Dedifferentiated amniotic fluid mesenchymal stem cell (primary cell): ENCODE results near the gene CLDN9.

ENCODE experiments used
- DNase-seq: peaks from one replicate; pipeline ENCODE4 v3.0.0-alpha.2; 2016; ENCODE audit errors: extremely low spot score

The CLDN9 gene

GRCh38 chr16:3017794-3018506 is 5.2 kb downstream of the CLDN9 start, which contains the start of gene CLDN6:
Gene CLDN6, minus strand, starts transcription at chr16:3018183. Its CDS starts 2,162 bp downstream, at chr16:3016021.
- no peak for DNase-seq

- no peak for DNase-seq
These were observed 7.0 kb downstream of the CLDN9 start for GRCh38 chr16:3019594-3020246.

GRCh38 chr16:3020247-3020603 is 7.5 kb downstream of the CLDN9 start, which contains the start of gene TNFRSF12A:
Gene TNFRSF12A, plus strand, starts transcription at chr16:3020368. Its CDS starts 30 bp downstream, at chr16:3020398.
- peak; percentile 60 for DNase-seq

- DNase-seq: peak; percentile 71
These were observed 8.1 kb downstream of the CLDN9 start for GRCh38 chr16:3020604-3021448.

DNA sequence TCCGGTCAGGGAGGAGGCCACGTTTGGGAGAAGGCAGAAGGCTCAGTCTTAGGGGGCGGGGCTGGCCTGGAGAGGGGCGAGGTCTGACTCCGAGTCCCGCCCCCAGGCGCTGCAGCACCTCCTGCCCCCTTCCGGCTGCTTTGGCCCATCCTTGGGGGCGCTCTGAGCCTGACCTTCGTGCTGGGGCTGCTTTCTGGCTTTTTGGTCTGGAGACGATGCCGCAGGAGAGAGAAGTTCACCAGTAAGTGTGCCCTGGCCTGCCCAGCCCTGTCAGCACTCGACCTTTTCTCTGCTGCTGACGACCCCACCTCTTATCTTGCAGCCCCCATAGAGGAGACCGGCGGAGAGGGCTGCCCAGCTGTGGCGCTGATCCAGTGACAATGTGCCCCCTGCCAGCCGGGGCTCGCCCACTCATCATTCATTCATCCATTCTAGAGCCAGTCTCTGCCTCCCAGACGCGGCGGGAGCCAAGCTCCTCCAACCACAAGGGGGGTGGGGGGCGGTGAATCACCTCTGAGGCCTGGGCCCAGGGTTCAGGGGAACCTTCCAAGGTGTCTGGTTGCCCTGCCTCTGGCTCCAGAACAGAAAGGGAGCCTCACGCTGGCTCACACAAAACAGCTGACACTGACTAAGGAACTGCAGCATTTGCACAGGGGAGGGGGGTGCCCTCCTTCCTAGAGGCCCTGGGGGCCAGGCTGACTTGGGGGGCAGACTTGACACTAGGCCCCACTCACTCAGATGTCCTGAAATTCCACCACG is 8.9 kb downstream of the CLDN9 start:
- DNase-seq: peak; percentile 72

DNA sequence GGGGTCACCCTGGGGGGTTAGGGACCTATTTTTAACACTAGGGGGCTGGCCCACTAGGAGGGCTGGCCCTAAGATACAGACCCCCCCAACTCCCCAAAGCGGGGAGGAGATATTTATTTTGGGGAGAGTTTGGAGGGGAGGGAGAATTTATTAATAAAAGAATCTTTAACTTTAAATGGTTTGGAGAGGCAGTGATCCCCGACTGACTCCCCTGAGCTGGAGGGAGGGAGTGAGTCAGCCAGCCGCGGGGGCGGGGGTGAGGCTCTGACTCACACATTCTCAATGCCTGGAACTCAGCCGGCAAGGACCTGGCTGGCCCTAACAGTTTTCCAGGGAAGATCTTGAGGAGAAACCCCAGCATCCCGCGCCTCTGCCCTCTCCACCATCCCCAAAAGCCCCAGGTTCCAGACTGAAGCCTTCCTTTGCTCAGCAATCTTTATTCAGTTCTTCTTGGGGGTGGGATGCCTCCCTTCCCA is 9.5 kb downstream of the CLDN9 start:
- DNase-seq: peak; percentile 95

GRCh38 chr16:3022684-3023414 is 10.1 kb downstream of the CLDN9 start:
- DNase-seq: no peak

DNA sequence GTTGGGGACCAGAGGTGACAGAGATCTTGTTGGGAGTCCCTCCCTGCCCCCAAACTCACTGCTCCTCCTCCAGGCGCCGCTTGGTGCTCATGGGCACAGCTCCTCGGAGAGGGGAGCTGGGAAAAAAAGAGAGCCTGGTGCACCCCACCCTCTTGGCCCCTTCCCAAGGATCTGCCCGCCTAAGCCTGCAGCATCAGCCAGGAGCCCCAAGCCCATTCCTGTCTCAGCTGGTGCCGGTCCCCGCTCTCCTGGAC is 10.6 kb downstream of the CLDN9 start:
- peak; percentile 61 for DNase-seq

- peak; percentile 97 for DNase-seq
These were observed 11.2 kb downstream of the CLDN9 start, which contains the start of the genes HCFC1R1 and THOC6 for GRCh38 chr16:3023669-3024478. Gene HCFC1R1, minus strand, starts transcription at chr16:3023942. Its CDS starts 1 bp downstream, at chr16:3023941. Gene THOC6, plus strand, starts transcription at chr16:3024035. Its CDS starts 292 bp downstream, at chr16:3024327.

GRCh38 chr16:3025032-3026002 is 12.6 kb downstream of the CLDN9 start:
- no peak for DNase-seq

- no peak for DNase-seq
These were observed 13.3 kb downstream of the CLDN9 start for GRCh38 chr16:3026003-3026378.

DNA sequence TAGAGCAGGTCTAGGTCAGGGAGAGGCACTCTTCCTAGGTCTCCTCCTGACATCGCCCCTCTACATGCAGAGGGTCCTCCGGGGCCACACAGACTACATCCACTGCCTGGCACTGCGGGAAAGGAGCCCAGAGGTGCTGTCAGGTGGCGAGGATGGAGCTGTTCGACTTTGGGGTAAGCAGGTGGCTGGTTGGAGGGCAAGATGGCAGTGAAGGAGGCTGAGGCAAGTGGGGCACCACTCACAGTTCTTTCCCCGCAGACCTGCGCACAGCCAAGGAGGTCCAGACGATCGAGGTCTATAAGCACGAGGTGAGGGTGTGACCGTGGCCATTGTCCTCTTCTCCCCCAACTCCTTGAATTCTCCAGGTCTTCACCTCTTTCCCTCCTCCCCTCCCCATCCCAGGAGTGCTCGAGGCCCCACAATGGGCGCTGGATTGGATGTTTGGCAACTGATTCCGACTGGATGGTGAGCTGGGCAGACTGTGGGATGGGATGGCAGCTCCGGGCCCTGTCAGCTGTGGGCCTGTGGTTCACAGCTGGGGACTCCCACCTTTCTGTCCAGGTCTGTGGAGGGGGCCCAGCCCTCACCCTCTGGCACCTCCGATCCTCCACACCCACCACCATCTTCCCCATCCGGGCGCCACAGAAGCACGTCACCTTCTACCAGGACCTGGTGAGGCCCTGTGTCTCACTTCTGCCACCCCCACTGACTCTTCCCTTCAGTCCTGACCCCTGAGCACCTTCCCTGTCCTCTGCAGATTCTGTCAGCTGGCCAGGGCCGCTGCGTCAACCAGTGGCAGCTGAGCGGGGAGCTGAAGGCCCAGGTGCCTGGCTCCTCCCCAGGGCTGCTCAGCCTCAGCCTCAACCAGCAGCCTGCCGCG is 14.1 kb downstream of the CLDN9 start:
- no peak for DNase-seq

DNA sequence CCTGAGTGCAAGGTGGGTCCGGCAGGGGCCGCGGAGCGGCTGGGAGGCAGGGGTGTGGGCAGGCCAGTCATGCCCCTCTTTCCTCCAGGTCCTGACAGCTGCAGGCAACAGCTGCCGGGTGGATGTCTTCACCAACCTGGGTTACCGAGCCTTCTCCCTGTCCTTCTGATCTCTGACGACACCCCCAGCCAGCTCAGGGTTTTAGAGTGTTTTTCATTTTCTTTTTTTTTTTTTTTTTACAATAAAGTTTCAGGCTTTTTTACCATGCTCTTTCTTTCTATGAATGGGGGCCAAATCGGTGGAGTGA is 14.7 kb downstream of the CLDN9 start:
- no peak for DNase-seq

DNA sequence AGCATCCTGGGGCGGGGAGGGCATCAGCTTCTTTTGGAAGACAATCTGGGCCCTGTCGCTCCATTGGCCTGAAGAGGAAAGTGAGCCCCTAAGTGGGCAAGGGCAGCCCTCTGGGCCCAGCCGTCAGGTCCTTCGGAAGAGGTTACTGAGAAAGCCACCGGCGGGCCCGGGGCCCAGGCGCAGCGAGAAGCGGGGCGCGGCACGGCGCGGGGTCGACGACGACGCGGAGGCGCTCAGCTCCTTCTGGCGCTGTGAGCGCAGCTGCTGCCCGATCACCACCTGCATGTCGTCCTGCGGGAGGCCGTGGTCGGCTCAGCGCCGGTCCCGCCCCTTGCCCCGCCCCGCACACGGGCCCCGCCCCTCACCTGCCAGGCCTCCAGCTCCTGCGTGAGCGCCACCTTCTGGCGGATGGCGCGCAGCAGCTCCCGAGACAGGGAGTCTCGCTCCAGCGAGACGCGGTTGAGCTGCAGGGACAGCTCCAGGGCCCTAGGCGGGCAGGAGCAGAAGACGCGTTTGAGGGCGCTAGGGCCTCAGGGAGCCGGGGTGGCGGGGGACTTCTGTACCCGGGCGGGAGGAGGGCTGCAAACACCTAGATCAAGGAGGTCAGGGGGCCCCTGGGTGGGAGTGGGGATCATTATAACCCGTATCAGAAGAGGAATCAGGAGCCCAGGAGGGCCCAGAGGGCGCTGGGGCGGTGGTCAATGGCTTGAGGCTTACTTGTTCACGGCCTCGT is 15.4 kb downstream of the CLDN9 start:
- no peak for DNase-seq

GRCh38 chr16:3028716-3029319 is 16.1 kb downstream of the CLDN9 start:
- DNase-seq: no peak

DNA sequence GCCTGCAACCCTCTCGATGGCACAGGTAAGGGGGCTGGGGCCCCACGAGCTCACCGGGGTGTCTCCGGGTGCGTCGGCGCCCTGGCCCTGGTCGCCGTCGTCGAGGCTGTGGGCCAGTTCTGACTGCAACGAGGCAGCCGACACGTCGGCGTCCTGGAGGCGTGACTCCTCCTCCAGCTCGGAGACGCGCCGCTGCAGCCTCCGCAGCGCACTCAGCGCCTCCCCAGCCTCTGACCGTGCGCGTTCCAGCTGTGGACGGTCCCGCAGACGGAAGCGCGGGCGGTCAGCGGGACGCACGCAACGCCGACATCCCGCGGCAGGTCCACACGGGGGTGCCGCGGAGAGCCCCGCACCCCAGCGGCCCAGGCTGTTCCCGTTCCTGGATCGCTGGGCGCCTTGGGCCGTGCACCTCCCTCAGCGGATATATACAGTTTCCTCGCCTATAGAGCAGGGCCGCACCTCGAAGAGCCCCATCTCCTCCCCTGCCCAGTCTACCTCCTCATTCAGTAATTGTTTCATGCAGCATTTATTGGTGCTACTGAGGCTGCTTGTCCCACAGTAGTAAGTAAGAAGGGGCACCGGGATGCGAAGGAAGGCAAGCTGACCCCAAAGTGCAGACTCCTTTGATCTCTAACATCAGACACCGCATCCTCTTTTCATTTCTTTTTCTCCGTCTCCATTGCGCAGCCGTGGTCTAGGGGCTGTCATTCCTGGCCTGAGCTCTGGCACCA is 16.9 kb downstream of the CLDN9 start:
- DNase-seq: no peak
